ENCODE data around the gene MIOX.

- TF ChIP-seq CTCF (IDR thresholded peaks at IDR 0.05): no peak
- no peak for TF ChIP-seq ZFX (IDR thresholded peaks at IDR 0.05; ENCODE audit: borderline replicate concordance)
These were observed 15.3 kb upstream of the MIOX start for GRCh38 chr22:50471197-50471847.

Measured in 22Rv1 (cell line).